RKO (cell line): ENCODE data around the gene EPSTI1.
"Not testable (repeated sequence)": the region's sequence is repeated elsewhere in the genome, so short reads cannot be mapped to it uniquely, and the experiment has no call there.

Experiments used
- DNase-seq: peaks from one replicate; pipeline ENCODE4 v3.0.0-alpha.2; 2016; ENCODE audit warnings: low spot score

Gene EPSTI1, protein sequence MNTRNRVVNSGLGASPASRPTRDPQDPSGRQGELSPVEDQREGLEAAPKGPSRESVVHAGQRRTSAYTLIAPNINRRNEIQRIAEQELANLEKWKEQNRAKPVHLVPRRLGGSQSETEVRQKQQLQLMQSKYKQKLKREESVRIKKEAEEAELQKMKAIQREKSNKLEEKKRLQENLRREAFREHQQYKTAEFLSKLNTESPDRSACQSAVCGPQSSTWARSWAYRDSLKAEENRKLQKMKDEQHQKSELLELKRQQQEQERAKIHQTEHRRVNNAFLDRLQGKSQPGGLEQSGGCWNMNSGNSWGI

DNA sequence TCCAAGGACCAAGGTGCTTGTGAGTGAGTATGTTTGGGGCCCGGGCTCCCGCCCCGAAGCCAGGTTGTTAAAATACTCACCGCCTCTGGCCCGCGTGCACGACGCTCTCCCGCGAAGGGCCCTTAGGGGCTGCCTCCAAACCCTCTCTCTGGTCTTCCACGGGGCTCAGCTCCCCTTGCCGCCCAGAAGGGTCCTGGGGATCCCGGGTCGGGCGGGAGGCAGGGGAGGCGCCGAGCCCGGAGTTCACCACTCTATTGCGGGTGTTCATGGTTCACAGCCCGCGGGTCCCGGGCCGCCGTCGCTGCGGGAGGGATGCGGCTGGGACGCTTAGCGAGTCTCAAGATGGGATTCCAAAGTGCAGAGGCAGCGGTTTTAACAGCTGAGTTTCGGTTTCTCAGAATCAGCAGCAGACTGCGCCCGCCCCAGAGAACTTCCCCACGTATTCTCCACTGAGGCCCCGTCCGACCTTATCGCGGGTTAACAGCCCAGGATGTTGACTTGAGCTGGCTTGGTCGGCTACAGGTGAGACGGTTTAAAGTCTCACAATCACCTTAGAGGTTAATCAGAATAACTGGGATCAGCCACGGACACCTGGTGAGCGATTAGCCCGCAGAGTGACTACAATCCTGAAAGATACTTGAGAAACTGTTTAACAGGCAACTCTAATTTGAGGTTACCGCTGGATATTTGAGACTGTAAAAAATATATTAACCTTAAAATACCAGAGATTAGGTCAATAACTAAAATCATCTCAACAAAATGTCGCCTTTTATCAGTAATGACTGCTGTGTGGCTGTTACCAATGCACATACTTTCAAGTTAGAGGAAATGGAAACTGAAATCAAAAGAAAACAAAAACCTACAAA, at the start of gene EPSTI1:
EPSTI1 (minus strand) TSS at position 344 of the 866 bp plus-strand sequence; CDS start at position 268, 76 bp downstream.
- DNase-seq: no peak

DNA sequence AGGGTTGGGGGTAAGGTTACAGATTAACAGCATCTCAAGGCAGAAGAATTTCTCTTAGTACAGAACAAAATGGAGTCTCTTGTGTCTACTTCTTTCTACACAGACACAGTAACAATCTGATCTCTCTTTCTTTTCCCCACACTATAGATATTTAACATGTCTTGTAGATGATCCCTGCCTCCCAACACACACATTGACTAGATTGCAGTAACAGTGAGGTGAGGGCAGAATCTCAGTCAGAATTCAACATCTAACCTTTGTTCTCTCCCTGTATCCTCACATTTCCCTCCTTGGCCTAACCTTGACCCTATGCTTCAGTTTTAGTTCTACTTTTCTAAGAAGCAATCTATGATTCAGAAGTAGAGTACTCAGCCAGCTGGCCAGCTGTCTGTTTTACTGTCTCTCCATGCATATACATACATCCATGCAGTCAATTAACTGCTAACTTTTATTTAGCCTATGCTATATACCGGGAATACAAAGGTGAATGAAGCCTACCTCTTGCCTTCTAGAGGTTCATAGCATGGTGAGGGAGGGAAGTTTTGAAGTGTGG, 49.4 kb upstream of the EPSTI1 start:
- DNase-seq: no peak

GRCh38 chr13:43040581-43041368, 48.7 kb upstream of the EPSTI1 start:
- not testable (repeated sequence) for DNase-seq

DNA sequence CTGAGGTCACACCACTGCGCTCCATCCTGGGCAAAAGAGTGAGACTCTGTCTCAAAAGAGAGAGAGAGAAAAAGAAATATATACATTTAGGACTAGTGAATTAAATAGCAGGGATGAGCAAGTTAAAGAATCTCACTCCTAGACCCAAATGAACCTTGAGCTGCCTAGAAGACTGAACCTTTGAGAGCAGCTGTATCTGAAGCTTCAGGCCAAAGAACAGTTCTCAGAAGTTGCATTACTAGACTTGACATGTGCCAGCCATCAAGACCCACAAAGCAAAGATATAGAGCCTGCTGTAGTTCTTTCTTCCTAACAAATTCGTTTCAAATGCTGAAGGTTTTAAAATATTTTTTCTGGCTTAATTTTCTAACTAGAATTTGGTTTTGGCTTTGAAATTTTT, 47.9 kb upstream of the EPSTI1 start:
- DNase-seq: no peak

DNA sequence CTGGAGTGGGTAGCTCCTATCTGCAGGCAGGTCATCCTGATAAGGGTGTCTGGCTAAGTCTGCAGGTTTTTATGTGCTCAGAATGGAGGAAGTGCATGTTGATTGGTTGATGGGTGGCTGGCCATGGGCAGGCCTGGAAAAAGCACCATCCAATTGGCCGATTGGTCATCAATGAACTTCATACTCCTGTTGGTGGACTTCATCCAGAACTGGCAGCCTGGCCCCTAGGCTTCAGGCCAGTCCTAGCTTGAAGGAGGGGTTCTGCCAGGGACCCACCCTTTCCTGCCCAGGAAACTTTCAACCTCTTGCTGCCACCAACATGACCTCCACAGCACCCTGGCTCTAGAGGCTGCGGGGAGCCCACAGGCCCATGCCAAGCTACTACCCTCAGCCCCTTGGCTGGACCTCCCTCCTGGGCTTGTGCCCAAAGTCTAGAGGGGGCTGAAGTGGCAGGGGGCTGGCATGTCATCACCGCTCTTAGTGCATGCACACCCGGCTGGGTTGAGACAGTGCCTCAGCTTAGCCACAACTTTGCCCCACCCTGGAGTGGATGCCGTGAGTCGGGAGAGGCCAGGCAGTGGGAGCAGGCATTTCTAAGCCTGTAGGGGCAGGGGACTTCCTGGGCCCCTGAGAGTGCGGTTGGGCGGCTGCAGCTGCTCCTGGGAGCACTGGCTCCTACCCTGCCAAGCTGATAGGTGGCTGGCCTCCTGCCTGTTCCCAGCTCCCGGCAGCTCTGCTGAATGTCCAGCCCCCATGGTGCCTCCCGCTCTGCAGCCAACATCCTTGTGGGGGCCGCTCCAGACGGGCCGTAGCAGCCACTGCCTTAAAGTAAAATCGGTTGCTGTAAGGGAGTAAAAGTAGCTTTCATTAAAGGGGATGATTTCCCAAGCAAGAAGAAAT, 44.6 kb upstream of the EPSTI1 start:
- no peak for DNase-seq

DNA sequence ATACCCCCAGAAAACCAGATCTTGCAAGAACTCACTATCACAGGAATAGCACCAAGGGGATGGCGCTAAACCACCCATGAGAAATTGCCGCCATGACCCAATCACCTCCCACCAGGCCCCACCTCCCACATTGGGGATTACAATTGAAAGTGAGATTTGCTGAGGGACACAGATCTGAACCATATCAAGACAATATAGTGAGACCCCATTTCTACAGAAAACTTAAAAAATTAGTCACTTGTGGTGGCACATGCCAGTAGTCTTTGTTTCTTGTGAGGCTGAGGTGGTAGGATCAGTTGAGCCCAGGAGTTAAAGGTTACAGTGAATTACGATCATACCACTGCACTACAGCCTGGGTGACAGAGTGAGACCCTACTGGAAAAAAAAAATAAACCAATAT, 41.0 kb upstream of the EPSTI1 start:
- no peak for DNase-seq

DNA sequence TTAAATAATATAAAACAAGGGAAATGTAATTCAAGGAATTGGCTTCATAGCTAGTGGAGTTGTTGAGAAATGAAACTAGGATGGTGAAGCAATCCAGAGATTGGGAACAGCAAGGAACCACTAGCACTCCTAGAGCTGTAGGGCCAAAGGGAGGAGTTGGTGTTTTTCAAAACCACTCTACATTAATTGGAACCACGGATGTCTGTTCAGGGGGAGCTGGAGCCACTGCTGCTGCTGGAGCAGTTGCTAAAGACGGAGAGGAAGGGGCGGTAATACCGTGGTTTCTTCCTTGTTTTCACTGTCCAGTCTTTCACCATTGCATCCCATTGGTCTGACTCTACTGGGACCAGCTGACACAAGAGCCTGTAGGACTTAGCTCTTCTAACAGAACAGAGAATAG, 39.8 kb upstream of the EPSTI1 start:
- no peak for DNase-seq

- no peak for DNase-seq
Measured at GRCh38 chr13:43030548-43030947, 38.5 kb upstream of the EPSTI1 start.

- DNase-seq: no peak
Measured at GRCh38 chr13:43026262-43026661, 34.2 kb upstream of the EPSTI1 start.

DNA sequence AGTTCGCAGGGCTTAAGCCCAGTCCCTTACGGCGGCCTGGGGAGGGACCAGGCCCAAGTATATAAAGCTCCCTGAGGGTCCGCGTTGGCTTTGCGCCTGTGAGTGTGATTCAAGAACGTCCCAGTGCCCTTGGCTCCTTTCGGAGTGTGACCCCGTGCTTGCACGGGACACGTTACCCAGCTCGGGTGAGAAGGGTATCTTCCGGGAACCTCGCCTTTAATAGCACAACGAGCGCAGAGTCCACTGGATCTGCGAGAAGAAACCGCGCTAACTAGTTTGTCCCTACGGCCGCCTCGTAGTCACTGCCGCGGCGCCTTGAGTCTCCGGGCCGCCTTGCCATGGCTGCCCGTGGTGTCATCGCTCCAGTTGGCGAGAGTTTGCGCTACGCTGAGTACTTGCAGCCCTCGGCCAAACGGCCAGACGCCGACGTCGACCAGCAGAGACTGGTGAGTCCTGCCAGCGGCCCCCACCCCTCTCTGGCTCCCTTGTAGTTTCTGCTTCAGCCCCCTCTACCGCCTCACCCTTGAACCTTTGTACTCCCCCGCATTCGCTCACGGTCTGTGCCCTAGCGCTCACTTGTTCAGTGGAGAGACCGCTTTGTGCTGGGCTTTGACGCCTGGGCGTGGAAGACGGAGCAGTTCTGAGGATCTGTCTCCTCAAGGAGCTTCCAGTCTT, 31.4 kb upstream of the EPSTI1 start, which contains the start of gene DNAJC15:
DNAJC15 (plus strand) TSS at position 298 of the 675 bp plus-strand sequence; CDS start at position 339, 41 bp downstream.
- DNase-seq: no peak

DNA sequence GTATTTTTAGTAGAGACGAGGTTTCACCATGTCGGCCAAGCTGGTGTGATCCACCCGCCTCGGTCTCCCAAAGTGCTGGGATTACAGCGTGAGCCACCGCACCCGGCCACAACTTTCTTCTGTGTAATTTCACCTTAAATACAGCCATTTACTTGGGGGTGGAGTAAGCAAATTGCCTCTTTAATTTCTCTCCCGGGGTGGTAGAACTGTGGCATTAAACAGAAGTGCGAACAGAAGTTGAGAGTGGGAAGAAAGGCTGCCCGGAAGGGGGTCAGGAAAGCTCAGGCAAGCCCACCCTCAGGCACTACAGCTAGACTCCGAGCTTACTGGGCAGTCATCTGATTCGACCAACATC, 30.9 kb upstream of the EPSTI1 start:
- no peak for DNase-seq

DNA sequence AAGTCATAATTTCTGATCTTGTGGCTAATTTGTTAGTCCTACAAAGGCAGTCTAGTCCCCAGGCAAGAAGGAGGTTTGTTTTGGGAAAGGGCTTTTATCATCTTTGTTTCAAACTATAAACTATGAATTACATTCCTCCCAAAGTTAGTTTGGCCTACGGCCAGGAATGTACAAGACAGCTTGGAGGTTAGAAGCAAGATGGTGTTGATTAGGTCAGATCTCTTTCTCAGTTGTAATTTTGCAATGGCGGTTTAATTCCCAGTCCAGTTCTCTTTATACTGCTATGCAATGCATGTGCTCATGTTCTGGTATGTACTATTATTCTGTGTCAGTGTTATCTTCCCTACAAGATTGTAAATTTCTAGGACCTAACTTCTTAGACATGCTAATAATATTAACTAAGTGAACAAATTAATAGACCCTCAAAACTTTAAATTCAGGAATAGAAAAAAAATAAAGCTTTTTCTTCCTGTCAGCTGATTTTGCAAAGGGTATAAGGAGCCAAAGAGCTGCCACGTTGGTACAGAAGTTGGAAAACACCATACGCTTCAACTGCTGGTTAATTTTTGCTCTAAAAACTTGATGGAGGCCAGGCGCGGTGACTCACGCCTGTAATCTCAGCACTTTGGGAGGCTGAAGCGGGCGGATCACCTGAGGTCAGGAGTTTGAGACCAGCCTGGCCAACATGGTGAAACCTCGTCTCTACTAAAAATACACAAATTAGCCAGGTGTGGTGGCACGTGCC, 30.1 kb upstream of the EPSTI1 start:
- no peak for DNase-seq

DNA sequence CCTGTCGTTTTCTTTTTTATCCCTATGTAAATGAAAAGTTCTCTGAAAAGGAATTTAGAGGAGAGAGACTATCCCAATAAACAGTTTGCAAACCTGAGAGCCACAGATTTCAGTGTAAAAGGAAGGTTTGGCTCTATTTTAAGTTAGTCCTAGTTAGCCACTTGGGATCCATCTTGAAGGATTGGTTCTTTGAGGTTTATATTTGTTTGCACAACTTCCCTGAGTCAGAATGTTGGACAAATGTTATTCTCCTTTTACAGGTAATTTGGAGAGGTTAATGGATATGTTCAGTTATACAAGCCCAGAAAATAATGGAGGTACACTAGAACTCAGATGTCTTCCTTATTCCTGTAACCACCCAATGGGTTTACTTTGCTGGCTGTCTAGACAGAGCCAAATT, 28.8 kb upstream of the EPSTI1 start:
- no peak for DNase-seq

DNA sequence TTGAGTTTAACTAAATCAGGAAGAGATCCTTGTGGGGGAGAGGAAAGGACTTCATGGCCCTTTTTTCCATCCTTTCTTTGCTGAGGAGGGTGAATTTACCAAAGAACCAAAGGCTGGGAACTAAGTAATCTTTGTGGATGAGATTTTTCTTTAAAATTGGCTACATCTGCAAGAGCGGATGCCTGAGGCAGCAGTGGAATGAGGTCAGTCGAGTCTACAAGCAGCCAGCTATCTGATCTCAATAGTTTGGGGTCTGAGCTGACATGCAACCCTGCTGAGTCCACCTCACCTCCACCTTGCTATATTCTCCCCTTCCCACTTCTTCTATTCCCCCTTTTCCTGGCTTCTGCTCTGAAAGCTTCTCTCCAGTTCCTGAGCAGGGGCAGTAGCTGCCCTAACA, 27.8 kb upstream of the EPSTI1 start:
- no peak for DNase-seq

- no peak for DNase-seq
Measured at GRCh38 chr13:43016226-43016625, 24.2 kb upstream of the EPSTI1 start.

DNA sequence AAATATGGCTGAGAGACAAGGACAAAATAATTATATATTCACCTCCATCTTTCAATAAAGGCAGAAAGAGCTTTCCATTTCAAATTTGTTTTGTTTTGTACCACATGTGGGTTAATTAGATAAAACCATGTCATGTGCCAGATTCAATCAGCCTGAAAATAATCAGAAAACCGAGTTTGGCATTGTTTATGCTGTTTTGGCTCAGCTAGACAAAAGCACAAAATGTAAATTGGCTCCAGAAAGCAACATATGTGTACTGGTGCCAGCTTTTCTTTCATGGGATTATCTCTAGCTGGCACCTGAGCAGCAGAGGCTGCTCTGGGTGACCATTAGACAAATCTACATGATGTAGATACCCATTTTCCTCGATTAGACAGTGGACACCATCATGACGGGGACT, 22.1 kb upstream of the EPSTI1 start:
- no peak for DNase-seq

DNA sequence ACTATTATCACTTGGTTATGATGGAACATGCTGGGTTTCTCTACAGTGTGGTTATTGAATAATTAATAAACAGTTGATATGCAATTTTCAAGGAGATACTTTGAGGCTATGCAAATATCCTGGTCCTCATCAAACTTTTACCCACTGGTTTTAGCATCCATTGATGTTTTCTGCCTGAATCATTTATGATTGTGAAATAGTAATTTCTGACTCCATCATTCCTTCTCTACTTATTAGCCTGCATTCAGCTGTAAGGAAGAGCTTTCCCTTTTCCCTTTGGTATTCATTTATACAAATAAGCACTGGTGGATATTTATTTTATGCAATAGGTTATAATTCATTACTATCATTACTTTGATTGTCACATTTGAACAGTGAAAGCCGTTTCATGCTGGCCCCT, 17.5 kb upstream of the EPSTI1 start:
- DNase-seq: no peak

- DNase-seq: no peak
Measured at GRCh38 chr13:43008596-43008995, 16.6 kb upstream of the EPSTI1 start.

- no peak for DNase-seq
Measured at GRCh38 chr13:43006893-43007631, 15.0 kb upstream of the EPSTI1 start.
